Uterus (tissue), 2 donors: ENCODE data around the gene CD320.
"Not testable (repeated sequence)": the region's sequence is repeated elsewhere in the genome, so short reads cannot be mapped to it uniquely, and the experiment has no call there.

Experiments
- CTCF ChIP-seq, 4 experiments: fragments of 200-600 bp in 2 of 4; fragments of 450-650 bp in 2 of 4; sonication (generic) in 2 of 4; IDR thresholded peaks; one replicate each; pipeline ENCODE4 v1.5.1; 2016 to 2019; ENCODE audit warnings: antibody characterized with exemption in 4 of 4, mild to moderate bottlenecking in 2 of 4, moderate library complexity in 1 of 4
- POLR2A ChIP-seq, 2 donors: fragments of 450-650 bp; IDR thresholded peaks; one replicate each; pipeline ENCODE4 v1.6.1; 2016; ENCODE audit warnings: antibody characterized with exemption in 2 of 2, mild to moderate bottlenecking in 1 of 2, moderate library complexity in 1 of 2

DNA sequence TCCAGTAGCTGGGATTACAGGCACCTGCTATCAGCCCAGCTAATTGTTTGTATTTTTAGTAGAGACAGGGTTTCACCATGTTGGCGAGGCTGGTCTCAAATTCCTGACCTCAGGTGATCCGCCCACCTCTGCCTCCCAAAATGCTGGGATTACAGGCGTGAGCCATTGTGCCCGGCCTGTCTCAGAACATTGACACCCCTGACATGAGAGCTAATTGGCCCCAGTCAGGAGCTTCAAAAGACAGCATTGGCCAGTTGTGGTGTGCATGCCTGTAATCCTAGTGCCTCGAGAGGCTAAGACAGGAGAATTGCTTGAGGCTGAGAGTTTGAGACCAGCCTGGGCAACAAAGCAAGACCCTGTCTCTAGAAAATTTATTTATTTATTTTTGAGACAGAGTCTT is 44.7 kb upstream of the CD320 start:
- not testable (repeated sequence) for TF ChIP-seq CTCF, POLR2A (IDR thresholded peaks at IDR 0.05)
